BLaER1 treated with 17β-estradiol and CSF1 and Interleukin-3, amounts not matched to agents 10 nM and 100 nM (cell line): ENCODE data around the gene IGSF8.

ENCODE experiments used
- H3K27ac ChIP-seq, 11 experiments: shearing (Covaris generic); formaldehyde crosslinking; 2 replicates each; pipeline ENCODE4 v1.8.1; 2022
- H3K27me3 ChIP-seq, 11 experiments: shearing (Covaris generic); formaldehyde crosslinking; 2 replicates each; pipeline ENCODE4 v1.8.1; 2022
- H3K36me3 ChIP-seq, 11 experiments: shearing (Covaris generic); formaldehyde crosslinking; 2 replicates each; pipeline ENCODE4 v1.8.1; 2022
- H3K4me1 ChIP-seq, 10 experiments: shearing (Covaris generic); formaldehyde crosslinking; 2 replicates each; pipeline ENCODE4 v1.8.1; 2022
- H3K4me2 ChIP-seq, 11 experiments: shearing (Covaris generic); formaldehyde crosslinking; 2 replicates each; pipeline ENCODE4 v1.8.1; 2022
- H3K4me3 ChIP-seq, 10 experiments: shearing (Covaris generic); formaldehyde crosslinking; 2 replicates each; pipeline ENCODE4 v1.8.1; 2022
- H3K9ac ChIP-seq, 11 experiments: shearing (Covaris generic); formaldehyde crosslinking; 2 replicates each; pipeline ENCODE4 v1.8.1; 2022
- H3K9me3 ChIP-seq, 11 experiments: shearing (Covaris generic); formaldehyde crosslinking; replicated peaks in 1 of 11; 2 replicates each; pipeline ENCODE4 v1.8.1; 2022
- H4K20me1 ChIP-seq, 11 experiments: shearing (Covaris generic); formaldehyde crosslinking; 2 replicates each; pipeline ENCODE4 v1.8.1; 2022
- Cebpa-rat ChIP-seq, 11 experiments: shearing (Covaris generic); IDR thresholded peaks; 2 replicates each; pipeline ENCODE4 v1.8.1; 2022

The IGSF8 gene, protein sequence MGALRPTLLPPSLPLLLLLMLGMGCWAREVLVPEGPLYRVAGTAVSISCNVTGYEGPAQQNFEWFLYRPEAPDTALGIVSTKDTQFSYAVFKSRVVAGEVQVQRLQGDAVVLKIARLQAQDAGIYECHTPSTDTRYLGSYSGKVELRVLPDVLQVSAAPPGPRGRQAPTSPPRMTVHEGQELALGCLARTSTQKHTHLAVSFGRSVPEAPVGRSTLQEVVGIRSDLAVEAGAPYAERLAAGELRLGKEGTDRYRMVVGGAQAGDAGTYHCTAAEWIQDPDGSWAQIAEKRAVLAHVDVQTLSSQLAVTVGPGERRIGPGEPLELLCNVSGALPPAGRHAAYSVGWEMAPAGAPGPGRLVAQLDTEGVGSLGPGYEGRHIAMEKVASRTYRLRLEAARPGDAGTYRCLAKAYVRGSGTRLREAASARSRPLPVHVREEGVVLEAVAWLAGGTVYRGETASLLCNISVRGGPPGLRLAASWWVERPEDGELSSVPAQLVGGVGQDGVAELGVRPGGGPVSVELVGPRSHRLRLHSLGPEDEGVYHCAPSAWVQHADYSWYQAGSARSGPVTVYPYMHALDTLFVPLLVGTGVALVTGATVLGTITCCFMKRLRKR

DNA sequence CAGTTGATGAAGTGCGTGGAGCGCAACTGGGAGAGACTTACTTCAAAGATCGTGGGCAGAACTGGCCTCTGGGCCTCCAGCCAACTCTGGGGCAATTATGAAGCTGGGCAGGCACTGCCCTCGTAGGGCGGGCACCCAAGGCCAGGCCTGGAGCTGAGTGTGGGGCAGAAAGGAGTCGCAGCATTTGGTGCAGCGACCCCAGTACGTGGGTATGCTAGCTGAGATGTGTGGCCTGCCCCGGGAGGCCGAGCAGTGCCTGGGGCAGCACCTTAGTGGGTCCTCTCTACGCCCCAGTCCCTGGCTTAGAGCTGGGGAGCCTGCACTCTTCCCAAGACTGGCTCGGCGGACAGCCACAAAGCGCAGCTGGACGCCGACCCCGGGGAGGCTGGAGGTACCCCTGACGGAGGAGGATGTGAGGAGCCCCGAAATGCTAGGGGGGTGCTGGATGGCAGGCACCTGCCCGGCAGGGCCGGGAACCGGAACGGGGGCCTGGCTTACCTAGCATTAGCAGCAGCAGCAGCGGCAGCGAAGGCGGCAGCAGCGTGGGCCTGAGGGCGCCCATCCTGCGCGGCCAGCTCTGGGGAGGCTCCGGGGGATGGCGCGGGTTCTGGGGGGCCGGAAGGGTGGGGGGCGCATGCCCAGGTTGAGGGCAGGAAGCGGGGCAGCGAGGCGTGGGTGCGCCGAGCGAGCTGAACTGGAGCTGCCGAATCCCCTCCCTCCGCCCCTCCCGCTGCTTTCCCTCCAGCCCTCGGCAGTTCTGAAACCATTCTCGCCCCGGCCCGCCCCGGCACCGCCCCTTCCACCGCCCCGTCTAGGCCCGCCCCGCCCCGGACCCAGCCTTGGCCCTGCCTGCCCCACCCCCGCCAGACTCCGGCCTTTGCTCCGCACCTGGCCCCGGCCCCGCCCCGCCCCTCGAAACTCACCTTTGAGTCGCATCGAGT is at the start of gene IGSF8:
TSS of gene IGSF8 (minus strand) at position 709 of the 941 bp plus-strand sequence. CDS start at position 562, 147 bp downstream.
- peak within 1 kb of the TSS; percentile 58 to 84 (median 76); a peak in 21 of 22 replicates for H3K27ac ChIP-seq

DNA sequence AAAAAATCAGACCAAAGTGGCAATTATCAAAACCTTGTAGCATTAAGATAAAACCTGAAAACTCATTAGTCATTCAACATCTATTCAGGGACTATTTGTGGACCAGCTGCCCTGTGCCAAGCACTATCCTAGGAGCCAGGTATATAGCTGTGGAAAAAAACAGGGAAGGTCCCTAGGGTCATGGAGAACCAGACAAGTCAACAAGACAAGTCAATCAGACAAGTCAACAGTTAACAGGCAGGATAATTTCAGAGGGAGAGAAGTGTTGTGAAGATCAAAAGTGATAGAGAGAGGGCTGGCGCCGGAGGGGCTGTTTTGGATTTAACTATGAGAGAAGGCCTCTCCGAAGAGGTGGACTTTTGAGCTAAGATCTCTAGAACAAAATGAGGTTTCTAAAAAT is 49.7 kb upstream of the IGSF8 start:
- no peak overlapping the region for H3K27ac ChIP-seq

More for the DNA sequence above, at the start of gene IGSF8:
- H3K27me3 ChIP-seq = no peaks in the 10 kb centered on the region
- peaks cover 0 to 46% (median 27%) of the 10 kb centered on the region in 11 experiments; a peak in 13 of 22 replicates for H4K20me1 ChIP-seq
- H3K9ac ChIP-seq = peak within 1 kb of the TSS; percentile 77 to 92 (median 86)
- no peaks in the 10 kb centered on the region for H3K9me3 ChIP-seq
- no peak for TF ChIP-seq Cebpa-rat (IDR thresholded peaks at IDR 0.05)
- peak within 1 kb of the TSS; percentile 74 to 88 (median 81) for H3K4me3 ChIP-seq
- H3K4me2 ChIP-seq = peak within 1 kb of the TSS; percentile 93 to 100 (median 98)
- peaks cover 6 to 23% (median 16%) of the 10 kb centered on the region in 11 experiments; a peak in 17 of 22 replicates for H3K36me3 ChIP-seq
- peaks cover 54 to 79% (median 73%) of the 10 kb centered on the region in 10 experiments for H3K4me1 ChIP-seq

DNA sequence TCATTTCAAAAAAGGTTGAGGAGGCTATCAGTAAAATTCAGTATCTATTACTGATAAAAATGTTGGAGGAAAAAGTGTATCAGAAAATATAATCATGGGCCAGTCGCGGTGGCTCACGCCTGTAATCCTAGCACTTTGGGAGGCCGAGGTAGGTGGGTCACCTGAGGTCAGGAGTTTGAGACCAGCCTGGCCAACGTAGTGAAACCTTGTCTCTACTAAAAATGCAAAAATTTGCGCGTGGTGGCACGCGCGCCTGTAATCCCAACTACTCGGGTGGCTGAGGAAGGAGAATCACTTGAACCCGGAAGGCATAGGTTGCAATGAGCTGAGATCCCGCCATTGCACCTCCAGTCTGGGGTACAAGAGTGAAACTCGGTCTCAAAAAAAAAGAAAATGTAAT is 47.7 kb upstream of the IGSF8 start:
- no peaks in the 10 kb centered on the region for H4K20me1 ChIP-seq
- H3K4me2 ChIP-seq = no peak overlapping the region
- H3K9ac ChIP-seq = no peak overlapping the region
- H3K27me3 ChIP-seq = no peaks in the 10 kb centered on the region
- H3K4me3 ChIP-seq = no peak overlapping the region
- no peaks in the 10 kb centered on the region for H3K36me3 ChIP-seq
- TF ChIP-seq Cebpa-rat (IDR thresholded peaks at IDR 0.05) = no peak
- no peak overlapping the region for H3K27ac ChIP-seq
- no peaks in the 10 kb centered on the region for H3K9me3 ChIP-seq
- H3K4me1 ChIP-seq = peaks cover 0 to 42% (median 13%) of the 10 kb centered on the region in 10 experiments; a peak in 16 of 20 replicates

More for the DNA sequence above, 49.7 kb upstream of the IGSF8 start:
- Histone ChIP-seq H3K4me2 (no peak overlapping the region), H3K9me3 (no peaks in the 10 kb centered on the region), H3K9ac (no peak overlapping the region), H3K36me3 (no peaks in the 10 kb centered on the region), H3K4me1 (peaks cover 0 to 33% (median 6%) of the 10 kb centered on the region in 10 experiments; a peak in 10 of 20 replicates), H3K27me3 (no peaks in the 10 kb centered on the region), H4K20me1 (no peaks in the 10 kb centered on the region), H3K4me3 (no peak overlapping the region)
- TF ChIP-seq Cebpa-rat (IDR thresholded peaks at IDR 0.05) = no peak

DNA sequence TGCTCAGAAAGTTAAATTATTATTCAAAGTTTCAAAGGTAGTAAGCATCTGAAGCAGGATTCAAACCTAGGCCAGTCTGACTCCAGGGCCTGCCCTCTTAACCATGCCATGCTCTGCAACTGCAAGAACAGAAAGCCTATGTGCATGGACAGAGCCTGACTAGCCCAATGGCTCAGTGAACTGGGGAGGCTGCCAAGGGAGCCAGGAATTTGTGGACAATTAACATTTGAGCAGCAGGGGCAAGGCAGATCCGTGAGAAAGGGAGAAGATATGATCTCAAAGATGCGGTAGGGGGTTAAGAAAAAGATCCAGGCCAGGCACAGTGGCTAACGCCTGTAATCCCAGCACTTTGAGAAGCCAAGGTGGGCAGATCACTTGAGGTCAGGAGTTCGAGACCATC is 46.5 kb upstream of the IGSF8 start:
- Histone ChIP-seq H3K27me3 (no peaks in the 10 kb centered on the region), H3K9me3 (no peaks in the 10 kb centered on the region), H4K20me1 (no peaks in the 10 kb centered on the region), H3K4me3 (no peak overlapping the region), H3K4me2 (no peak overlapping the region), H3K36me3 (no peaks in the 10 kb centered on the region), H3K9ac (no peak overlapping the region), H3K4me1 (peaks cover 0 to 43% (median 17%) of the 10 kb centered on the region in 10 experiments; a peak in 17 of 20 replicates), H3K27ac (no peak overlapping the region)
- TF ChIP-seq Cebpa-rat (IDR thresholded peaks at IDR 0.05) = no peak

DNA sequence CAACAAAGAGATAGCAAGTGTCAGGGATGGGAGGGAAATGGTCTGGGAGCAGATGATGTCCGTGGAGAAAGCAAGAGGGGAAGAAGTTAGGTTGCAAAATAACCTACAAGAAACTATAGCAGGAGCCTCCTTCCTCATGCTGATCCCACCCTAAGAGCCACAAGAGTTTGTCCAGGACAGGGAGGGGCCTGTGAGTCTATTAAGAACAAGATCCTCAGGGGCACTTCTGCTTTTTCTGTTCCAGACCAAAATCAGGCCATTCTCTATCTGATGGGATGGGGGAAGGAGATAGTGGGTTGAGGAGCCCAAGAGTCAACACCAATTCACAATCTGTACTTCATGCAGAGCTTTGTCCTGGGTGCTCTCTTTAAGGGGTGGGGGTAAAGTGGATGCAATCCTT is 45.3 kb upstream of the IGSF8 start:
- H3K27me3 ChIP-seq = no peaks in the 10 kb centered on the region
- peaks cover 0 to 34% (median 11%) of the 10 kb centered on the region in 10 experiments; a peak in 17 of 20 replicates for H3K4me1 ChIP-seq
- no peaks in the 10 kb centered on the region for H3K9me3 ChIP-seq
- H3K9ac ChIP-seq = no peak overlapping the region
- H3K36me3 ChIP-seq = no peaks in the 10 kb centered on the region
- H4K20me1 ChIP-seq = no peaks in the 10 kb centered on the region
- no peak overlapping the region for H3K4me3 ChIP-seq
- peak overlapping the region in 1 of 11 experiments; percentile 28; a peak in 1 of 22 replicates for H3K27ac ChIP-seq
- peak overlapping the region in 5 of 11 experiments; percentile 43 to 68 (median 45); a peak in 10 of 22 replicates for H3K4me2 ChIP-seq
- no peak for TF ChIP-seq Cebpa-rat (IDR thresholded peaks at IDR 0.05)

DNA sequence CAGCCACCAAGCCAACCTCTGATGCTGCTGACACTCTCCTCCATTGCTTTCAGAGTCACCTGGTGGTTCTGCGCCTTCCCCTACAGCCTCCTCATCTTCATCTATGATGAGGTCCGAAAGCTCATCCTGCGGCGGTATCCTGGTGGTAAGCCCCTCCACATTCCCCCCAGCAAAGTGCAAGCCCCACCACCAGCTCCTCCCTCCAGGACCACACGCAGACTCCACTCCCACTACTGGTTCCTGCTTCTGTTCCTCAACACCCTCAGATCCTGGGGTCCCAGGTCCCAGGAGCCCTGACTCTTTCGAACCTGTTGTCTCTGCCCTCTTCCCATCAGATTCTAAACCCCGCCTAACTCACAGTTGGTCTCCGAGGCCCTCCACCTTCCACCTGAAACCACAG is 41.4 kb upstream of the IGSF8 start:
- Histone ChIP-seq H3K36me3 (no peaks in the 10 kb centered on the region), H3K4me3 (no peak overlapping the region), H3K4me1 (peaks cover 0 to 33% (median 11%) of the 10 kb centered on the region in 10 experiments; a peak in 17 of 20 replicates)

DNA sequence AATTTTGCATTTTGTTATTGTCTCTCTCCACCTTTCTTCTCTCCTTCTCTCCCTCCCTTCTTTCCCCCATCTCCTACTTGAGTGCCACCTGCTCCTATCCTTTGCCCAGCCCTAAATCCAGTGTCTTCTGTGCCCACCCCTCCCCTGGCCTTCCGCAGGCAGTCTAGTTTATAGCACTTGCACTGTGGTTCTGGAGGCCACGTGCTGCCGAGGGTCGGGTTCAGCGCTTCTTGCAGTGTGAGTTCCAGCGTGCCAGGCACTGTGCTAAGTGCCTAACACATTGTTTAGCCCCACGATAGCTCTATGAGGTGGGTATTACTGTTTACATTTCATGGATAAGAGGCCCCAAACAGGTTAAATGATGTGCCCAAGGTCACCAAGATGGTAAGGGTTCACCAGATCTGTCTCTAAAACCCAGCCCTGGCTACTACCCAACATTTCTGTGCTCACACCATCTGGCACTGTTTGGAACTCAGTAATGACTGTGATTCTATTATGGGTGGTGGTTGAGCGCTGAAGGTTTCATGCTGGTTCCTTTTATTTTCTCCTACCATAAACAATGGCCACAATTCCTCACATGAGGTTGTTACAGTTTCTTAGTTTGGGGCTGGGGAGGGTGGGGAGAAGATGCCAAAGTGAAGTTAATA is 38.9 kb upstream of the IGSF8 start:
- Histone ChIP-seq H3K27ac (no peak overlapping the region), H3K4me3 (no peak overlapping the region), H4K20me1 (no peaks in the 10 kb centered on the region), H3K9ac (no peak overlapping the region), H3K4me2 (no peak overlapping the region), H3K27me3 (no peaks in the 10 kb centered on the region), H3K36me3 (no peaks in the 10 kb centered on the region), H3K4me1 (peaks cover 0 to 16% (median 9%) of the 10 kb centered on the region in 10 experiments; a peak in 13 of 20 replicates), H3K9me3 (no peaks in the 10 kb centered on the region)
- no peak for TF ChIP-seq Cebpa-rat (IDR thresholded peaks at IDR 0.05)

More for the DNA sequence above, 41.4 kb upstream of the IGSF8 start:
- no peak overlapping the region for H3K27ac ChIP-seq
- no peaks in the 10 kb centered on the region for H3K9me3 ChIP-seq
- no peak overlapping the region for H3K9ac ChIP-seq
- H4K20me1 ChIP-seq = no peaks in the 10 kb centered on the region
- TF ChIP-seq Cebpa-rat (IDR thresholded peaks at IDR 0.05) = no peak
- no peak overlapping the region for H3K4me2 ChIP-seq
- H3K27me3 ChIP-seq = no peaks in the 10 kb centered on the region

DNA sequence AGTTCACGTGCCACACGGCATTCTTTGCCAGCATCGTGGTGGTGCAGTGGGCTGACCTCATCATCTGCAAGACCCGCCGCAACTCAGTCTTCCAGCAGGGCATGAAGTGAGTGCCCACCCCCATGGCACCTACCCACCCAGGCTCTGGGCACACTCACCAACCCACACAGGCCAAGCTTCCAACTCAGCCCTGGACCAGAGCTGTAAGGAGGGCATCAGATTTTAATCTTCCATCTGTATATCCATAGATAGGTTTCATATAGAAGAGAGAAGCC is 38.4 kb upstream of the IGSF8 start:
- no peak overlapping the region for H3K4me2 ChIP-seq
- H3K4me3 ChIP-seq = no peak overlapping the region
- no peak overlapping the region for H3K9ac ChIP-seq
- no peak for TF ChIP-seq Cebpa-rat (IDR thresholded peaks at IDR 0.05)
- H3K27ac ChIP-seq = no peak overlapping the region
- no peaks in the 10 kb centered on the region for H3K36me3 ChIP-seq
- H3K9me3 ChIP-seq = no peaks in the 10 kb centered on the region
- peaks cover 0 to 16% (median 8%) of the 10 kb centered on the region in 10 experiments; a peak in 13 of 20 replicates for H3K4me1 ChIP-seq
- H3K27me3 ChIP-seq = no peaks in the 10 kb centered on the region
- H4K20me1 ChIP-seq = no peaks in the 10 kb centered on the region
